PC-3 (cell line): ENCODE data around the gene SLC15A1. TPM values are rescaled to one million over a fixed set of nuclear protein-coding genes. Genes with fewer than 3 reads are reported as not detected.

Experiments
- ATAC-seq: fragments of 200-7000 bp; cut with Tn5 transposase; 2 replicates; pipeline ENCODE4 v1.9.1; 2020; ENCODE audit warnings: mild to moderate bottlenecking, moderate library complexity
- BruUV-seq: library from RNA; stranded (reverse); fragments of 400-500 nt; replicated peaks from 2 replicates; lab custom pipeline; 2021; lab: Mats Ljungman, UMichigan
- CTCF ChIA-PET: fragments of 300-600 bp; sonication (Branson Sonifier 250); formaldehyde crosslinking; loops from one replicate; lab custom pipeline; 2022; ENCODE audit warnings: antibody characterized with exemption; lab: Charles Lee
- POLR2A ChIA-PET: fragments of 300-600 bp; sonication (Branson Sonifier 250); formaldehyde crosslinking; loops from one replicate; lab custom pipeline; 2022; ENCODE audit warnings: antibody characterized with exemption; ENCODE audit not compliant: unreplicated experiment; lab: Charles Lee
- DNase-seq: peaks from one replicate; pipeline ENCODE4 v3.0.0-alpha.2; 2015
- H2AFZ ChIP-seq: fragments of 300-600 bp; sonication (generic); 2 replicates; pipeline ENCODE4 v1.6.0; 2016; ENCODE audit warnings: antibody characterized with exemption, low read length
- H3F3A ChIP-seq: fragments of 300-600 bp; sonication (generic); one replicate; pipeline ENCODE4 v1.6.0; 2017; ENCODE audit warnings: antibody characterized with exemption, low read length, control low read depth, mild to moderate bottlenecking; ENCODE audit not compliant: unreplicated experiment
- H3K27ac ChIP-seq: fragments of 300-600 bp; sonication (generic); 2 replicates; pipeline ENCODE4 v1.5.1; 2016; ENCODE audit warnings: mild to moderate bottlenecking, low read length
- H3K27me3 ChIP-seq: fragments of 300-600 bp; sonication (generic); 2 replicates; pipeline ENCODE4 v1.6.1; 2016; ENCODE audit warnings: low read length, mixed read lengths
- H3K36me3 ChIP-seq: fragments of 300-600 bp; sonication (generic); 2 replicates; pipeline ENCODE4 v1.6.1; 2016; ENCODE audit warnings: low read depth, mixed run types, low read length, mixed read lengths
- H3K4me1 ChIP-seq: fragments of 300-600 bp; sonication (generic); 2 replicates; pipeline ENCODE4 v1.5.1; 2016; ENCODE audit warnings: low read length; ENCODE audit not compliant: insufficient read depth
- H3K4me2 ChIP-seq: fragments of 300-600 bp; sonication (generic); 2 replicates; pipeline ENCODE4 v1.6.0; 2016; ENCODE audit warnings: low read length
- H3K4me3 ChIP-seq: fragments of 300-600 bp; sonication (generic); 2 replicates; pipeline ENCODE4 v1.5.1; 2016; ENCODE audit warnings: mild to moderate bottlenecking, low read length, mixed read lengths
- H3K79me2 ChIP-seq: fragments of 300-600 bp; sonication (generic); 2 replicates; pipeline ENCODE4 v1.6.1; 2017; ENCODE audit warnings: low read length, mixed read lengths
- H3K9ac ChIP-seq: fragments of 300-600 bp; sonication (generic); 2 replicates; pipeline ENCODE4 v1.6.0; 2016; ENCODE audit warnings: mild to moderate bottlenecking, low read length
- H3K9me2 ChIP-seq: fragments of 300-600 bp; sonication (generic); replicated peaks from 2 replicates; pipeline ENCODE4 v1.6.1; 2016; ENCODE audit warnings: mixed run types, low read length, mixed read lengths
- H3K9me3 ChIP-seq: fragments of 300-600 bp; sonication (generic); 2 replicates; pipeline ENCODE4 v1.6.1; 2016; ENCODE audit warnings: low read length, mixed read lengths
- H4K20me1 ChIP-seq: fragments of 300-600 bp; sonication (generic); 2 replicates; pipeline ENCODE4 v1.6.1; 2016; ENCODE audit warnings: low read length, mixed read lengths
- CTCF ChIP-seq: fragments of 300-600 bp; sonication (generic); conservative IDR thresholded peaks from 2 replicates; pipeline ENCODE4 v1.5.1; 2017; ENCODE audit warnings: antibody characterized with exemption, low read depth, mild to moderate bottlenecking, low read length
- EZH2 ChIP-seq: fragments of 300-600 bp; sonication (generic); IDR thresholded peaks from one replicate; pipeline ENCODE4 v1.6.1; 2017; ENCODE audit warnings: antibody characterized with exemption, mild to moderate bottlenecking, low read length; ENCODE audit not compliant: unreplicated experiment
- EZH2phosphoT487 ChIP-seq: fragments of 300-600 bp; sonication (generic); IDR thresholded peaks from 2 replicates; pipeline ENCODE4 v1.6.1; 2018; ENCODE audit warnings: mild to moderate bottlenecking, antibody characterized with exemption, low read length, borderline replicate concordance
- intact Hi-C: fragments of 100-400 bp; cut with micrococcal nuclease; formaldehyde crosslinking; loops from 2 replicates; pipeline ENCODE4 v1.9.0; 2023
- total RNA-seq: library from RNA; depleted of rRNA; stranded (reverse); fragments of >200 nt; gene quantifications from 2 replicates; pipeline ENCODE4 v1.2.3, GENCODE V29; 2014

Gene SLC15A1
- total RNA-seq, 1 experiment from 2014 or later, result 1.7 TPM

GRCh38 chr13:98677398-98677797 is 75.1 kb downstream of the SLC15A1 start:
- Histone ChIP-seq H3K36me3 (no peaks in the 10 kb centered on the region), H3K9ac (no peak overlapping the region), H3K27me3 (no peaks in the 10 kb centered on the region), H3K79me2 (no peaks in the 10 kb centered on the region), H3K9me2 (no peaks in the 10 kb centered on the region), H3K27ac (no peak overlapping the region), H3K4me2 (no peak overlapping the region), H3K4me3 (no peak overlapping the region), H3K4me1 (peaks cover 11% of the 10 kb centered on the region), H3K9me3 (no peaks in the 10 kb centered on the region), H4K20me1 (no peaks in the 10 kb centered on the region), H2AFZ (no peak overlapping the region), H3F3A (no peaks in the 10 kb centered on the region)
- POLR2A ChIA-PET, result no interaction called here
- DNase-seq (no peak), ATAC-seq (no peak)
- no TSS peak for BruUV-seq
- TF ChIP-seq CTCF, result no peak
- no peak for TF ChIP-seq EZH2
- TF ChIP-seq EZH2phosphoT487, result no peak
- CTCF ChIA-PET, result no interaction called here
- intact Hi-C loops, result no loop called here

GRCh38 chr13:98676239-98676638 is 76.2 kb downstream of the SLC15A1 start:
- ATAC-seq (no peak), DNase-seq (no peak)
- BruUV-seq, result no TSS peak
- Histone ChIP-seq H3K9ac (no peak overlapping the region), H3K9me2 (no peaks in the 10 kb centered on the region), H3K4me3 (no peak overlapping the region), H2AFZ (no peak overlapping the region), H3K4me1 (peaks cover 11% of the 10 kb centered on the region), H3F3A (no peaks in the 10 kb centered on the region), H3K9me3 (no peaks in the 10 kb centered on the region), H4K20me1 (no peaks in the 10 kb centered on the region), H3K79me2 (no peaks in the 10 kb centered on the region), H3K4me2 (no peak overlapping the region), H3K27ac (no peak overlapping the region), H3K27me3 (no peaks in the 10 kb centered on the region), H3K36me3 (no peaks in the 10 kb centered on the region)
- intact Hi-C loops, result no loop called here
- POLR2A ChIA-PET, result no interaction called here
- TF ChIP-seq CTCF, result no peak
- TF ChIP-seq EZH2phosphoT487, result no peak
- no peak for TF ChIP-seq EZH2
- CTCF ChIA-PET, result no interaction called here

GRCh38 chr13:98675837-98676236 is 76.6 kb downstream of the SLC15A1 start:
- no TSS peak for BruUV-seq
- TF ChIP-seq EZH2, result no peak
- no peak for TF ChIP-seq EZH2phosphoT487
- no peak for TF ChIP-seq CTCF
- Histone ChIP-seq H3K27ac (no peak overlapping the region), H3K4me3 (no peak overlapping the region), H3F3A (no peaks in the 10 kb centered on the region), H4K20me1 (no peaks in the 10 kb centered on the region), H3K9me3 (no peaks in the 10 kb centered on the region), H3K79me2 (no peaks in the 10 kb centered on the region), H3K9ac (no peak overlapping the region), H3K4me2 (no peak overlapping the region), H3K9me2 (no peaks in the 10 kb centered on the region), H3K36me3 (no peaks in the 10 kb centered on the region), H3K4me1 (peaks cover 11% of the 10 kb centered on the region), H3K27me3 (no peaks in the 10 kb centered on the region), H2AFZ (no peak overlapping the region)
- ChIA-PET CTCF (no interaction called here), POLR2A (no interaction called here)
- intact Hi-C loops, result no loop called here
- no peak for DNase-seq
- ATAC-seq, result no peak
